ENCODE results near the gene ARFGEF3.
A peak's percentile ranks its signal among the peaks of the same experiment; 100 is the strongest.

The ARFGEF3 gene, protein sequence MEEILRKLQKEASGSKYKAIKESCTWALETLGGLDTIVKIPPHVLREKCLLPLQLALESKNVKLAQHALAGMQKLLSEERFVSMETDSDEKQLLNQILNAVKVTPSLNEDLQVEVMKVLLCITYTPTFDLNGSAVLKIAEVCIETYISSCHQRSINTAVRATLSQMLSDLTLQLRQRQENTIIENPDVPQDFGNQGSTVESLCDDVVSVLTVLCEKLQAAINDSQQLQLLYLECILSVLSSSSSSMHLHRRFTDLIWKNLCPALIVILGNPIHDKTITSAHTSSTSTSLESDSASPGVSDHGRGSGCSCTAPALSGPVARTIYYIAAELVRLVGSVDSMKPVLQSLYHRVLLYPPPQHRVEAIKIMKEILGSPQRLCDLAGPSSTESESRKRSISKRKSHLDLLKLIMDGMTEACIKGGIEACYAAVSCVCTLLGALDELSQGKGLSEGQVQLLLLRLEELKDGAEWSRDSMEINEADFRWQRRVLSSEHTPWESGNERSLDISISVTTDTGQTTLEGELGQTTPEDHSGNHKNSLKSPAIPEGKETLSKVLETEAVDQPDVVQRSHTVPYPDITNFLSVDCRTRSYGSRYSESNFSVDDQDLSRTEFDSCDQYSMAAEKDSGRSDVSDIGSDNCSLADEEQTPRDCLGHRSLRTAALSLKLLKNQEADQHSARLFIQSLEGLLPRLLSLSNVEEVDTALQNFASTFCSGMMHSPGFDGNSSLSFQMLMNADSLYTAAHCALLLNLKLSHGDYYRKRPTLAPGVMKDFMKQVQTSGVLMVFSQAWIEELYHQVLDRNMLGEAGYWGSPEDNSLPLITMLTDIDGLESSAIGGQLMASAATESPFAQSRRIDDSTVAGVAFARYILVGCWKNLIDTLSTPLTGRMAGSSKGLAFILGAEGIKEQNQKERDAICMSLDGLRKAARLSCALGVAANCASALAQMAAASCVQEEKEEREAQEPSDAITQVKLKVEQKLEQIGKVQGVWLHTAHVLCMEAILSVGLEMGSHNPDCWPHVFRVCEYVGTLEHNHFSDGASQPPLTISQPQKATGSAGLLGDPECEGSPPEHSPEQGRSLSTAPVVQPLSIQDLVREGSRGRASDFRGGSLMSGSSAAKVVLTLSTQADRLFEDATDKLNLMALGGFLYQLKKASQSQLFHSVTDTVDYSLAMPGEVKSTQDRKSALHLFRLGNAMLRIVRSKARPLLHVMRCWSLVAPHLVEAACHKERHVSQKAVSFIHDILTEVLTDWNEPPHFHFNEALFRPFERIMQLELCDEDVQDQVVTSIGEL (N-terminal part only)

DNA sequence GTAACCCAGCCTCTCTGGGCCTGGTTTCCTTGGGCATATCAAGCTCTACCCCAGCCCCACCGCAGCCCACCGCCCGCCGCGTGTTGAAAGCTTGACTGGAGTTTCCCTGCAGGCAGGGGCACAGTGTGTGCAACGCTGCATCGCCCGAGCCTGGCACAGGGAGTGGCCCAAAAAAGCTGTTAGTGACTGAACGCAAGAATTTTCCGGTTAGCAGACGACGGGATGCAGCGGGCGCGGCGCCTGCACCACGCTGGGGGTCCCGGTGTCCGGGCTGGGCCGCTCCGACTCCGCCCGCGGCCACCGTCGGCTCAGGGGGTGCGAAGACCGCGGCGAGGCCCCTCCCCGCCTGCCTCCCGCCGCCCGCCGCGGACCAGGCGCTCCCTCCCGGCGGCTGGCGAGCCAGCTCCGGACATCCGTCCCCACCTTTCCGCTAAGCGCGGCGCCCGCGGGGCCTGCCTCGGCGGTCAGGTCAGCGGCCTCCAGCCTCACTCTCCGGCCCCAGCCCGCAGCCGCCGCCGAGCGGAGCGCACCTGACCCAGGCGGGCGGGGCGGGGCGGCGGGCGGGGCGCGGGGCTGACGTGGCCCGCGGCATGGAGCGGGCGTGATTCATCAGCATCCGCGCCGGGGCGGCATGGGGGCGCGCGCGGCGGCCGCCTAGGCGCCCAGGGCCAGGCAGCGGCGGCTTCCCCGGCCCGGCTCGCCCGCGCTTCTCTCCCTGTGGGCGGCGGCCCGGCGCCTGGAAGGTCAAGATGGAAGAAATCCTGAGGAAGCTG is at the start of gene ARFGEF3:
ARFGEF3 (plus strand) TSS at position 602 of the 773 bp plus-strand sequence; CDS start at position 750, 148 bp downstream.
- TF ChIP-seq, protein P1, sequence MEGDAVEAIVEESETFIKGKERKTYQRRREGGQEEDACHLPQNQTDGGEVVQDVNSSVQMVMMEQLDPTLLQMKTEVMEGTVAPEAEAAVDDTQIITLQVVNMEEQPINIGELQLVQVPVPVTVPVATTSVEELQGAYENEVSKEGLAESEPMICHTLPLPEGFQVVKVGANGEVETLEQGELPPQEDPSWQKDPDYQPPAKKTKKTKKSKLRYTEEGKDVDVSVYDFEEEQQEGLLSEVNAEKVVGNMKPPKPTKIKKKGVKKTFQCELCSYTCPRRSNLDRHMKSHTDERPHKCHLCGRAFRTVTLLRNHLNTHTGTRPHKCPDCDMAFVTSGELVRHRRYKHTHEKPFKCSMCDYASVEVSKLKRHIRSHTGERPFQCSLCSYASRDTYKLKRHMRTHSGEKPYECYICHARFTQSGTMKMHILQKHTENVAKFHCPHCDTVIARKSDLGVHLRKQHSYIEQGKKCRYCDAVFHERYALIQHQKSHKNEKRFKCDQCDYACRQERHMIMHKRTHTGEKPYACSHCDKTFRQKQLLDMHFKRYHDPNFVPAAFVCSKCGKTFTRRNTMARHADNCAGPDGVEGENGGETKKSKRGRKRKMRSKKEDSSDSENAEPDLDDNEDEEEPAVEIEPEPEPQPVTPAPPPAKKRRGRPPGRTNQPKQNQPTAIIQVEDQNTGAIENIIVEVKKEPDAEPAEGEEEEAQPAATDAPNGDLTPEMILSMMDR (IDR thresholded peaks at IDR 0.05), result no peak; the same call in 1 of the 2 replicates
- TF ChIP-seq ZFX (IDR thresholded peaks at IDR 0.05; ENCODE audit: borderline replicate concordance), result no peak
- H3K27ac ChIP-seq, result peak within 1 kb of the TSS; percentile 84

DNA sequence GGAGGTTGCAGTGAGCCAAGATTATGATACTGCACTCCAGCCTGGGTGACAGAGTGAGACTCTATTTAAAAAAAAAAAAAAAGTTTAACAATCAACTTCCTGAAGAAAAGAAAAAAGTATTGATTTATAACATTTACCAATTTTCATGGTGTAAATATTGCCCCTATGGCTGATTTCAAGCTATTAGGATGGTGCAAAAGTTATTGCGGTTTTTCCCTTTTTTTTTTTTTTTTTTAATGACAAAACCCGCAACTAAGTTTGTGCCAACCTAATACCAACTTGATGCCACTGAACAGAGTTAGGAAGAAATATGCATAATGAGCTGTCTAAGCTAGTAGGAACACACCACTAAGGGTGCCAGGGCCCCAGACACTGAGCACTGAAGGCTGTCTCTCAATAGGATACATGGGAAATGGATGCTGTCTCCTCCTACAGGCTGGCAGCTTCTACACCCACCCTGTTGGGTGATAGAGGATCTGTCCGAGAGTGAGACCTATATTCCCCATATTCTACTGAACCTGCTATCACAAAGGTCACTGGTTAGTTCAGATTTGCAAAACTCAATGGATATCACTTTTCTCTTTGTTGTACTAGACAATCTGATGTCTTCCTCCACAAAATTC is 48.0 kb upstream of the ARFGEF3 start:
- no peak for TF ChIP-seq ZFX (IDR thresholded peaks at IDR 0.05; ENCODE audit: borderline replicate concordance)
- TF ChIP-seq, protein P1 (IDR thresholded peaks at IDR 0.05), result no peak
- H3K27ac ChIP-seq, result no peak overlapping the region; the same call in 1 of the 2 replicates

DNA sequence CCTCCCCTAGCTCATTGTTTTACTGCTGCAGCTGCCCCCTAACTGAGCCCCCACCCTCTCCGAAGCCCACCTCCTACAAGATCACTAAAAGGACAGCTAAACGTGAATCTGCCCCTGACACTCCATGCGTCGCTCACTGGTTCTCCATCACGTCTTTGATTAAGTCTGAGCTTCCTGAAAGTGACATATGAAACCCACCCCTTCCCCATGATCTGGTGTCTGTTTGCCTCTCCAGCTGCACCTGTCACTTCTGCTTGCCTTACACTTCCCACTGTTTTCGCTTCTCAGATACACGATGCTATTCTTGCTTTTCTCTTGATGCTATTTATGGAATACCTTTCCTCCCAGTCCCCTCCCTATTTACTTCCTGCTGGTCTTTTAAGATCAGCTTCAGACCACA is 46.5 kb upstream of the ARFGEF3 start:
- TF ChIP-seq ZFX (IDR thresholded peaks at IDR 0.05; ENCODE audit: borderline replicate concordance), result no peak
- TF ChIP-seq, protein P1 (IDR thresholded peaks at IDR 0.05), result no peak

DNA sequence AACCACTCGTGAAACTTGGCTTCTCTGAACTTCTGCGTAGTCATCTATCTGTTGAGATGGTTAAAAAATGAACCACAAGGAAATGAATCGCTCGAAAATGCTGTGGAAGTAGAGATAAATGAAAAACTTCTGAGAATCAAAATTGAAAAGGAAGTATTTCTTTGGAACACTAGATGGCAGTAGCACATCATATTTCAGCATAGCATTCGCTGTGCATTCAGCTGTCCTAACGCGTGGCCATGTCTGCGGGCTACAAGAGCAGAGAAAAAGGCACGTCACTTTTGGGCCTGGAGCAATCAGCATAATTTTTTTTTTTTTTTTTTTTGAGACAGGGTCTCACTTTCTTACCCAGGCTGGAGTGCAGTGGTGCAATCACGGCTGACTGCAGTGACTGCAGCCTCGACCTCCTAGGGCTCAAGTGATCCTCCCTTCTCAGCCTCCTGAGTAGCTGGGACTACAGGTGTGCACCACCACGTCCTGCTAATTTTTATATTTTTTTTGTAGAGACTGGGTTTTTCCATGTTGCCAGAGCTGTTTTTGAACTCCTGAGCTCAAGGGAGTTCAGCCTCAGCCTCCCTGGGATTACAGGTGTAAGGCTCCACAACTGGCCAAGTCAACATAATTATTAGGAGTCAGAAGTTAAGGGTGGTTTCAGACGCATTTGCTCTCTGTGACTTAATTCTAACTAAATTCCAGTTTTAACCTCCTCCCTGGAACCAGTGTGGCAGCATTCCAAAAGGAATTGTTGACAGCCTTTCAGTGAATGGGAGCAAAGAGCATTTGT is 45.7 kb upstream of the ARFGEF3 start:
- H3K27ac ChIP-seq, result peak overlapping the region; percentile 48
- no peak for TF ChIP-seq ZFX (IDR thresholded peaks at IDR 0.05; ENCODE audit: borderline replicate concordance)
- TF ChIP-seq, protein P1 (IDR thresholded peaks at IDR 0.05), result peak; percentile 78

More for the DNA sequence above, 46.5 kb upstream of the ARFGEF3 start:
- H3K27ac ChIP-seq, result no peak overlapping the region; the same call in 1 of the 2 replicates

DNA sequence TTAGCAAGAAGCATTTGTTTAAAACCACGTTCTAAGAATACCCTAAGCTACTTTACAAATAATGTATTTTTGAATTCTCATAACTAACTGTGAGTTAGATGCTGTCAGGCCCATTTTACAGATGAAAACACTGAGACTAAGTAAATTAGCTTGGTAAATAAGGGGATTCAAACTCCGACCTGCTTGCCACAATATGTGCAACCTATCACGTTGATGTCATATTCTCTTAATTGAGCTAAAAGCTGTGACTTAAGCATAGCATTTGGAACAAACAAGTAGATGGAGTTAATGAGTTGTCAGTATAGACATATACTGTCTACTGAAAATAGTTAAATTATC is 45.1 kb upstream of the ARFGEF3 start:
- TF ChIP-seq, protein P1 (IDR thresholded peaks at IDR 0.05), result no peak
- no peak for TF ChIP-seq ZFX (IDR thresholded peaks at IDR 0.05; ENCODE audit: borderline replicate concordance)

More for the DNA sequence above, 45.1 kb upstream of the ARFGEF3 start:
- peak overlapping the region; percentile 48 for H3K27ac ChIP-seq

All from 22Rv1 (cell line).